Adipocyte (in vitro differentiated cells): ENCODE data around the gene ELK3.

Experiments
- DNase-seq: peaks from one replicate; pipeline ENCODE4 v3.0.0-alpha.2; 2015; ENCODE audit warnings: low read depth
- H3K27me3 ChIP-seq: replicated peaks from 2 replicates; pipeline ENCODE4 v1.7.0; 2013; ENCODE audit warnings: mild to moderate bottlenecking, low read length, moderate library complexity; ENCODE audit not compliant: control insufficient read depth, insufficient read depth
- H3K36me3 ChIP-seq: 2 replicates; pipeline ENCODE4 v1.7.0; 2013; ENCODE audit warnings: low read length, mild to moderate bottlenecking, moderate library complexity; ENCODE audit not compliant: control insufficient read depth, insufficient read depth, severe bottlenecking
- H3K4me1 ChIP-seq: 2 replicates; pipeline ENCODE4 v1.7.0; 2013; ENCODE audit warnings: mild to moderate bottlenecking, low read length, moderate library complexity; ENCODE audit not compliant: control insufficient read depth, insufficient read depth
- H3K4me3 ChIP-seq: 2 replicates; pipeline ENCODE4 v1.7.0; 2013; ENCODE audit warnings: mild to moderate bottlenecking, low read length, moderate library complexity
- H3K9ac ChIP-seq: 2 replicates; pipeline ENCODE4 v1.7.0; 2013; ENCODE audit warnings: mild to moderate bottlenecking, low read length, moderate library complexity
- H3K9me3 ChIP-seq: 2 replicates; pipeline ENCODE4 v1.7.0; 2013; ENCODE audit warnings: mild to moderate bottlenecking, low read length, moderate library complexity; ENCODE audit not compliant: control insufficient read depth

The ELK3 gene

DNA sequence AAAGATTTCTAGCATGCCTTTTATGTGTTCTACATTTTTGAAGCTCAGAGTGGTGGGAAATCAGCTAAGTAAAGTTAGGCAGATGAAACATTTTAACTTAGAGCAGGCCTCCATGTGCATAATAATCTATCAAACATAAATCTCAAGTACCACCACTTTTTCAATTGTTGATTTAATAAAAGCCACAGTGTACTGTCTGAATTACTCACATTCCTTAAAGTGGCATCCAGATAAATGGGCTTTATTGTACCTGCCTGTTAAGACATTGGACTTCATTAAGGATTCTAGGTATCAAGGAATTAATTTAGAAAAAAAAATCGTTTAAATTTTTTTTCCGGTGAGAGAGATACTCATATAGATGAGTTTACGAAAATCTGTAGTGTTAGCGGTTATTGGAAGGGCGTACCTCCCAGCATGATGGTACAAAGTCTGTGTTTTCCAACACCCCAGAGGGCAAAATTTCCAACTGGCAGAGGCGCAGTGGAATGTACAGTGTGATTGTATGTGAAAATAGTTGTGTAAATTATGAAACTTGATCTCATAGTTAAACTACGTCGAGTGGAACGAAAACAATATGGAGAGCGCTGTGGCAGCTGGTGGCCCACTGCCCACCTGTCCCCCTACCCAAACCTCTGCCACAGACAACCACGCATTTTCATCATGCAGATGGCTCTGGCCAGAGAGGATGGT, 25.0 kb downstream of the ELK3 start:
- H3K36me3 ChIP-seq: peaks cover 8% of the 10 kb centered on the region
- no peak overlapping the region for H3K4me3 ChIP-seq
- H3K4me1 ChIP-seq: peaks cover 5% of the 10 kb centered on the region
- H3K9ac ChIP-seq: peak overlapping the region; percentile 57
- DNase-seq: no peak
- H3K27me3 ChIP-seq: no peaks in the 10 kb centered on the region
- H3K9me3 ChIP-seq: no peaks in the 10 kb centered on the region

GRCh38 chr12:96219700-96220206, 25.6 kb downstream of the ELK3 start:
- no peak overlapping the region for H3K4me3 ChIP-seq

GRCh38 chr12:96220902-96221301, 26.7 kb downstream of the ELK3 start:
- Histone ChIP-seq H3K9me3 (no peaks in the 10 kb centered on the region), H3K4me1 (peaks cover 5% of the 10 kb centered on the region), H3K9ac (no peak overlapping the region), H3K4me3 (no peak overlapping the region), H3K27me3 (no peaks in the 10 kb centered on the region), H3K36me3 (peaks cover 18% of the 10 kb centered on the region)
- no peak for DNase-seq

More at GRCh38 chr12:96219700-96220206, 25.6 kb downstream of the ELK3 start:
- Histone ChIP-seq H3K9ac (peak overlapping the region; percentile 57), H3K27me3 (no peaks in the 10 kb centered on the region), H3K36me3 (peaks cover 14% of the 10 kb centered on the region), H3K4me1 (peaks cover 5% of the 10 kb centered on the region), H3K9me3 (no peaks in the 10 kb centered on the region)
- DNase-seq: peak; percentile 93

DNA sequence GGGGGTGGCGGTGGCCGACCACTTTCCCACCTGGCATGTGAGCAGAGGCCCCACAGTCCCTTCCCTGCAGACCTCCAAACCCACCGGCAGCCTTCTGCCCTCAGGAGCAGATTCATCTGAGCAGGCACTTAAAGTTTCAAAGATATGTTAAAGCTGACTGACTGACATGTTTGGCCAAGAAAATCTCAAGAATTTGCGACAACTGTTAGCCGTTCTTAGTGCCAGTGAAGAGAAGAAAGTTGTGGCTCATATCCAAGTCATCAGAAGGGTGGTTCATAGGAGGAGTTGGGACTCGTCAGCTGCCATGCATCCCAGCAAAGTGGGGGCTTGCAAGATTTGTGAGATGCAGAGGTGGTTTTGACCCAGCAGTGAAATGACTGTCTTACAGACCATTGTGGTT, 27.2 kb downstream of the ELK3 start:
- Histone ChIP-seq H3K9ac (no peak overlapping the region), H3K4me3 (no peak overlapping the region), H3K4me1 (peaks cover 5% of the 10 kb centered on the region), H3K9me3 (no peaks in the 10 kb centered on the region), H3K36me3 (peaks cover 18% of the 10 kb centered on the region), H3K27me3 (no peaks in the 10 kb centered on the region)
- no peak for DNase-seq

DNA sequence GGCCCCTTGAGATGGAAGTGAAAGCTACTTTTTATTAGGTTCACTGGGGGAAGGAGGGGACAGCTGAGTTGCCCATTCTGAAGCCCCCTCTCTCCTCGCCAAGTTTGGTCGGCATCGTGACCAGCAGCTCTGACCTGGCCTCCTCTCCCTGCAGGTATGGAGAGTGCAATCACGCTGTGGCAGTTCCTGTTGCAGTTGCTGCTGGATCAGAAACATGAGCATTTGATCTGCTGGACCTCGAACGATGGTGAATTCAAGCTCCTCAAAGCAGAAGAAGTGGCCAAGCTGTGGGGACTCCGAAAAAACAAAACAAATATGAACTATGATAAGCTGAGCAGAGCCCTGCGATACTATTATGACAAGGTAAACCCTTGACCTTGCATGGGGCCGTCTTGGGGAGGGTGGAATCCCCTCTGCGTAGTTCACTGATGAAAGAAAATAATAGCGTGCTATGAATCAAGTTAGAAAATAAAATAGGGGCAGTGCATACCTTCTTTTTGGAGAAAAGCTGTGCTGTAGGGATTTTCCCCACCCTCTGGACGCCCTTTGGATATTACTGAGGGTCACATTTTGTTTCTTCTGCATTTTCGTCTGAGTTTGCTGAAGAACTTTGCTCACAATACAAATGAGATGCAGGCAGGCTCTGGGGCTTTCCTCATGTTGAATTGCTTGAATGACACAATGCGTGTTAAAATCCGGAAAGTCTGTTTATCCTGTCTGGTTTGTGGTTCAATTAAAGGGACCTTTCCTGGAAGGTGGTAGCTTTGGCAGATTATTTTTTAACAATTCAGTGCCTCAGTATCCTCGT, 29.4 kb downstream of the ELK3 start:
- Histone ChIP-seq H3K9ac (no peak overlapping the region), H3K4me3 (no peak overlapping the region), H3K27me3 (no peaks in the 10 kb centered on the region), H3K9me3 (no peaks in the 10 kb centered on the region), H3K4me1 (peaks cover 5% of the 10 kb centered on the region), H3K36me3 (peaks cover 22% of the 10 kb centered on the region)
- no peak for DNase-seq

- Histone ChIP-seq H3K9me3 (no peaks in the 10 kb centered on the region), H3K4me1 (peaks cover 8% of the 10 kb centered on the region), H3K4me3 (no peak overlapping the region), H3K27me3 (no peaks in the 10 kb centered on the region), H3K9ac (no peak overlapping the region), H3K36me3 (peaks cover 22% of the 10 kb centered on the region)
- no peak for DNase-seq
These were observed 30.0 kb downstream of the ELK3 start for GRCh38 chr12:96224219-96224615.

GRCh38 chr12:96225044-96225855, 31.1 kb downstream of the ELK3 start:
- H3K9me3 ChIP-seq: no peaks in the 10 kb centered on the region
- H3K27me3 ChIP-seq: no peaks in the 10 kb centered on the region
- H3K9ac ChIP-seq: no peak overlapping the region
- peaks cover 22% of the 10 kb centered on the region for H3K36me3 ChIP-seq
- DNase-seq: no peak
- peaks cover 4% of the 10 kb centered on the region for H3K4me1 ChIP-seq
- no peak overlapping the region for H3K4me3 ChIP-seq

DNA sequence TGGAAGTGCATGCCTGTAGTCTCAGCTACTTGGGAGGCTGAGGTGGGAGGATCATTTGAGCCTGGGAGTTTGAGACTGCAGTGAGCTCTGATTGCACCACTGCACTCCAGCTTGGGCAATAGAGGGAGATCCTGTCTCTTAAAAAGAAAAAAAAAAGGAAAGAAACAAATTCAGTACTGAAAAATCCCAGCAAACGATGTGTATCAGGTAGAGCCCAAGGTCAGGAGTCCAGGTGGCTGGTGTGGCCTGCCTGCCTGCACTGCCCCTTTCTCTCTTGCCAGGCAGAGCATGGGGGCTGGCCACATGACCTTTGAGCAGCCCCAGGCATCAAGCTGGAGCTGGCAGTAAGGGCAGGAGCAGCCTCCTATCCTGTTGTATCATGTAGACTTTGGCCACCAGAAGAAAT, 31.8 kb downstream of the ELK3 start:
- DNase-seq: no peak
- Histone ChIP-seq H3K4me3 (no peak overlapping the region), H3K9ac (no peak overlapping the region), H3K9me3 (no peaks in the 10 kb centered on the region), H3K4me1 (peaks cover 4% of the 10 kb centered on the region), H3K36me3 (peaks cover 22% of the 10 kb centered on the region), H3K27me3 (no peaks in the 10 kb centered on the region)

DNA sequence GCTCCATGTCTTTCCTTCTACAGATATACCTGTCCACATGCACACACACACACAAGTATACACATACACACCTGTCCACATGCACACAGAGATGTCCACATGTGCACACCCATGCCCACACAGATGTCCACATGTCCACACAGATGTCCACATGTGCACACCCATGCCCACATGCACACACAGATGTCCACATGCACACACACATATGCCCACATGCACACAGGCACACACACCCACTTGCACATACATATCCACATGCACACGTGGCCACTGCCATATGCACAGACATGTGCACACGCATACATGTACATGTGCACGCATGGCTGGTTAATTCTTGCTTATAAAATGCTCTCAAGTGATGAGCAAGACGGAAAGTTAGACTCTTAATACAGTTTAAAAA, 32.2 kb downstream of the ELK3 start:
- peaks cover 22% of the 10 kb centered on the region for H3K36me3 ChIP-seq
- H3K4me3 ChIP-seq: no peak overlapping the region
- no peaks in the 10 kb centered on the region for H3K9me3 ChIP-seq

GRCh38 chr12:96226801-96227348, 32.7 kb downstream of the ELK3 start:
- no peak overlapping the region for H3K9ac ChIP-seq
- no peaks in the 10 kb centered on the region for H3K27me3 ChIP-seq
- H3K9me3 ChIP-seq: no peaks in the 10 kb centered on the region
- no peak for DNase-seq
- H3K4me3 ChIP-seq: no peak overlapping the region
- H3K36me3 ChIP-seq: peaks cover 22% of the 10 kb centered on the region
- peaks cover 4% of the 10 kb centered on the region for H3K4me1 ChIP-seq

More for the DNA sequence above, 32.2 kb downstream of the ELK3 start:
- DNase-seq: no peak
- Histone ChIP-seq H3K9ac (no peak overlapping the region), H3K27me3 (no peaks in the 10 kb centered on the region), H3K4me1 (peaks cover 4% of the 10 kb centered on the region)
